AG04450 (cell line): Measurements from ENCODE around the gene NCBP1. TPM values are rescaled to one million over a fixed set of nuclear protein-coding genes. Genes with fewer than 3 reads are reported as not detected.

ENCODE experiments used
- CTCF ChIA-PET: fragments of 300-600, 350-600 bp; formaldehyde crosslinking; extraction: SDS; loops from one replicate; lab custom pipeline; 2022; ENCODE audit warnings: antibody characterized with exemption, inconsistent platforms; lab: Charles Lee
- POLR2A ChIA-PET: fragments of 350-600 bp; formaldehyde crosslinking; extraction: SDS; loops from one replicate; lab custom pipeline; 2021; ENCODE audit warnings: antibody characterized with exemption, inconsistent platforms; lab: Yijun Ruan, JAX
- DNase-seq: peaks from one replicate; pipeline ENCODE4 v3.0.0-alpha.2; 2011; ENCODE audit warnings: low read depth, low spot score
- H3K27ac ChIP-seq: one replicate; pipeline ENCODE4 v1.5.1; 2012; ENCODE audit warnings: low read depth, low read length, control low read depth
- H3K27me3 ChIP-seq: one replicate; pipeline ENCODE4 v1.6.0; 2012; ENCODE audit warnings: low read length; ENCODE audit not compliant: control insufficient read depth, insufficient read depth
- H3K4me3 ChIP-seq: 2 replicates; pipeline ENCODE4 v1.5.1; 2011; ENCODE audit warnings: mild to moderate bottlenecking, low read depth, low read length, control low read depth
- H3K9me3 ChIP-seq: 2 replicates; pipeline ENCODE4 v1.5.1; 2012; ENCODE audit warnings: low read length; ENCODE audit not compliant: control insufficient read depth, insufficient read depth
- CTCF ChIP-seq: IDR thresholded peaks from 2 replicates; pipeline ENCODE4 v1.5.1; 2011; ENCODE audit warnings: low read depth, low read length, control low read depth, inconsistent platforms
- polyA plus RNA-seq: library from polyadenylated mRNA; depleted of rRNA; stranded (reverse); fragments of >200 nt; gene quantifications from 2 replicates; pipeline ENCODE4 v1.2.3, GENCODE V29; 2011

Gene NCBP1
- polyA plus RNA-seq, 1 experiment = 39.2 TPM

DNA sequence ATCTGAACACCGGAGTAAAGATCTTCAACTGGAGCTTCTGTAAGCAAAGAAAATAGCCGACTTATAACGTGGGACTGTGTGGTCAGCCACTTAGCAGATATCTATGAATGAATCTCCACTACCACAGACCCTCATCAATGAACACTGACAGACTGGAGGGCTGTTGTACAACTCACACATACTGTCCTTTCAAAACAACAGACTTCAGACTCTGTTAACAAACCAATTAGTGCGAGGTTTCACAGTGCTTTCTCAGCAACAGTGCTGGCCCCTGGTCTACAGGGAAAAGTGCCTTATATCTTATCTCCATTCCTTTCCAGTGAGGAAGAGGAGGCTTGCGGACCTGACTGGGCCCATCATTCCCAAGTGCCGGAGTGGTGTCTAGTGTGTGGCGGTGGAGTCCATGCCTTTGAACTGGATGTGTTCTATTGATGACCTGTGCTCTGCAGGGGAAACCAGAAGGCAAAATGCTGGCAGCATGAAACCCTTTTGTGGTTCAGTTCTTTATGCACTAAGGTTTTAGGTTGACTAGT is 34.2 kb upstream of the NCBP1 start:
- POLR2A ChIA-PET = interaction anchor here (0.6 to 1.6 kb wide), 3 partner anchors 17 to 188 kb away, joined by 4 to 8 read pairs (median 4); partner anchors contain the start of gene TDRD7

GRCh38 chr9:97600531-97601227 is 32.9 kb upstream of the NCBP1 start:
- CTCF ChIA-PET = interaction anchor here (1.0 to 13.3 kb wide), 6 partner anchors 11 to 186 kb away, joined by 3 to 704 read pairs (median 30); partner anchors contain the start of gene TDRD7
- no peak overlapping the region for H3K27ac ChIP-seq

More for the DNA sequence above, 34.2 kb upstream of the NCBP1 start:
- Histone ChIP-seq H3K4me3 (no peak overlapping the region), H3K9me3 (no peaks in the 10 kb centered on the region), H3K27ac (no peak overlapping the region), H3K27me3 (peaks cover 4% of the 10 kb centered on the region)
- CTCF ChIA-PET = interaction anchor here (0.6 to 13.3 kb wide), 60 partner anchors 9 to 756 kb away, joined by 3 to 704 read pairs (median 6); partner anchors contain the start of genes NCBP1, TDRD7, TMOD1 and TSTD2
- TF ChIP-seq CTCF = no peak
- no peak for DNase-seq

GRCh38 chr9:97601228-97601898 is 32.3 kb upstream of the NCBP1 start:
- no peak overlapping the region for H3K4me3 ChIP-seq
- TF ChIP-seq CTCF = no peak
- POLR2A ChIA-PET = no interaction called here
- H3K9me3 ChIP-seq = no peaks in the 10 kb centered on the region
- DNase-seq = no peak
- no peak overlapping the region for H3K27ac ChIP-seq
- H3K27me3 ChIP-seq = no peaks in the 10 kb centered on the region
- CTCF ChIA-PET = interaction anchor here (0.6 to 13.3 kb wide), 4 partner anchors 10 to 159 kb away, joined by 3 to 704 read pairs (median 90); no protein-coding TSS in a partner anchor

More at GRCh38 chr9:97600531-97601227, 32.9 kb upstream of the NCBP1 start:
- no peaks in the 10 kb centered on the region for H3K9me3 ChIP-seq
- H3K27me3 ChIP-seq = peaks cover 4% of the 10 kb centered on the region
- DNase-seq = no peak
- POLR2A ChIA-PET = no interaction called here
- H3K4me3 ChIP-seq = no peak overlapping the region
- no peak for TF ChIP-seq CTCF

DNA sequence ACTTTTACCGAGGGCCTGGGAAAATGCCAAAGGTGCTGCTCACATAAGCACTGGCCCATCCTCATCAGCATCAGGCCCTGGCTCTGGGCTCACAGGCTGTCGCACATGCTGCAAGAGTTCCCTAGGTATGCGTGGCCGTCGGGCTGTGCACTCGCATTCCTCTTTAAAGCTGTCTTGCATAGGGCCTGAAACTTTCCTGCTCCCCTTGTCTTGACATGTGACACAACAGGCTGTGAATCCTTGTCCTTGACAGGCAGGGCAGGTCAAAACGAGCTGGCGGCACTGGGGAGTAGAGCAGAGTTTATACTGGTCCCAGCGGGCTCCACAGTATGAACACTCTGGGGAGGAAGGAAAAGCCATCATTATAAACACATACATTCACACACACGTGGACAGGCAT is 31.2 kb upstream of the NCBP1 start:
- POLR2A ChIA-PET = no interaction called here
- CTCF ChIA-PET = interaction anchor here (0.9 to 13.3 kb wide), 3 partner anchors 9 to 322 kb away, joined by 3 to 704 read pairs (median 177); no protein-coding TSS in a partner anchor

More for the DNA sequence above, 31.2 kb upstream of the NCBP1 start:
- no peaks in the 10 kb centered on the region for H3K27me3 ChIP-seq
- no peak for TF ChIP-seq CTCF
- H3K4me3 ChIP-seq = no peak overlapping the region
- no peak overlapping the region for H3K27ac ChIP-seq
- no peak for DNase-seq
- H3K9me3 ChIP-seq = no peaks in the 10 kb centered on the region
